Thymus (tissue), 14 donors: ENCODE measurements around the gene FAM107A. TPM values are rescaled to one million over a fixed set of nuclear protein-coding genes. Genes with fewer than 3 reads are reported as not detected.

Source experiments
- DNase-seq, 9 donors: peaks; one replicate each; pipeline ENCODE4 v3.0.0-alpha.2; 2013; ENCODE audit warnings: low spot score in 9 of 9, low read depth in 6 of 9, missing footprints in 1 of 9
- H3K27ac ChIP-seq, 2 donors: one replicate each; pipeline ENCODE4 v1.5.1; 2013; ENCODE audit warnings: control low read depth in 1 of 2, low read depth in 1 of 2, low read length in 1 of 2, mild to moderate bottlenecking in 1 of 2, moderate library complexity in 1 of 2
- H3K27me3 ChIP-seq, 2 donors: one replicate each; pipeline ENCODE4 v1.5.1; 2013; ENCODE audit warnings: low read length in 1 of 2; ENCODE audit not compliant: control insufficient read depth in 2 of 2, insufficient read depth in 1 of 2
- H3K36me3 ChIP-seq, 2 donors: one replicate each; pipeline ENCODE4 v1.5.1; 2013; ENCODE audit warnings: low read length in 1 of 2, mild to moderate bottlenecking in 1 of 2, moderate library complexity in 1 of 2; ENCODE audit not compliant: control insufficient read depth in 2 of 2, insufficient read depth in 2 of 2
- H3K4me1 ChIP-seq, 2 donors: one replicate each; pipeline ENCODE4 v1.5.1; 2013; ENCODE audit warnings: low read length in 2 of 2; ENCODE audit not compliant: control insufficient read depth in 2 of 2, insufficient read depth in 2 of 2
- H3K4me3 ChIP-seq, 2 donors: one replicate each; pipeline ENCODE4 v1.5.1; 2013; ENCODE audit warnings: low read length in 2 of 2, control low read depth in 1 of 2, mild to moderate bottlenecking in 1 of 2
- H3K9me3 ChIP-seq, 2 donors: one replicate each; pipeline ENCODE4 v1.5.1; 2013; ENCODE audit warnings: low read length in 1 of 2, mild to moderate bottlenecking in 1 of 2; ENCODE audit not compliant: control insufficient read depth in 2 of 2, insufficient read depth in 1 of 2
- WGBS: extraction: QIAGEN DNeasy Blood & Tissue Kit; methylation state at CpG from one replicate; pipeline ENCODE4 v1.1.7; 2013; 5-methylcytosine and 5-hydroxymethylcytosine counted together
- long read RNA-seq, 10 donors: transcript quantifications; one replicate each; lab custom pipeline, GENCODE V29; 2026
- polyA plus RNA-seq: library from polyadenylated mRNA; stranded (reverse); fragments of 200-250 nt; gene quantifications from one replicate; pipeline ENCODE4 v1.2.3, GENCODE V29; 2013
- total RNA-seq: library from RNA; stranded (reverse); fragments of 120-200 nt; gene quantifications from one replicate; pipeline ENCODE4 v1.2.4, GENCODE V29; 2013
- donor health status: healthy.

FAM107A gene
- 7.9 TPM for total RNA-seq
- 63.9 TPM for polyA plus RNA-seq
- long read RNA-seq, donor 1, partial matches to known transcripts, result 0 of 2 reads
- long read RNA-seq, donor 1, other reads (novel, unspliced or antisense), result 0 of 2 reads
- long read RNA-seq, donor 2, transcript FAM107A-203 (4 exons, 1,432 nt), result major isoform, 11 of 12 reads
- long read RNA-seq, donor 2, partial matches to known transcripts, result 0 of 12 reads
- long read RNA-seq, donor 2, other reads (novel, unspliced or antisense), result 0 of 12 reads
- long read RNA-seq, donor 3, transcript FAM107A-203 (4 exons, 1,432 nt), result major isoform, 9 of 11 reads
- long read RNA-seq, donor 3, partial matches to known transcripts, result 0 of 11 reads
- long read RNA-seq, donor 3, other reads (novel, unspliced or antisense), result 0 of 11 reads
- long read RNA-seq, donor 4, partial matches to known transcripts, result 8 of 12 reads
- long read RNA-seq, donor 4, other reads (novel, unspliced or antisense), result 0 of 12 reads
- long read RNA-seq, donor 5, transcript FAM107A-203 (4 exons, 1,432 nt), result major isoform, 8 of 8 reads
- long read RNA-seq, donor 5, partial matches to known transcripts, result 0 of 8 reads
- long read RNA-seq, donor 5, other reads (novel, unspliced or antisense), result 0 of 8 reads
- long read RNA-seq, donor 6, partial matches to known transcripts, result 0 of 2 reads
- long read RNA-seq, donor 6, other reads (novel, unspliced or antisense), result 0 of 2 reads
- long read RNA-seq, donor 7, transcript FAM107A-203 (4 exons, 1,432 nt), result major isoform, 5 of 5 reads
- long read RNA-seq, donor 7, partial matches to known transcripts, result 0 of 5 reads
- long read RNA-seq, donor 7, other reads (novel, unspliced or antisense), result 0 of 5 reads
- long read RNA-seq, donor 8, partial matches to known transcripts, result 0 of 4 reads
- long read RNA-seq, donor 8, other reads (novel, unspliced or antisense), result 0 of 4 reads
- long read RNA-seq, donor 9, result 0 reads
- long read RNA-seq, donor 10, transcript FAM107A-203 (4 exons, 1,432 nt), result major isoform, 8 of 8 reads
- long read RNA-seq, donor 10, partial matches to known transcripts, result 0 of 8 reads
- long read RNA-seq, donor 10, other reads (novel, unspliced or antisense), result 0 of 8 reads

GRCh38 chr3:58577269-58577821, at the start of gene FAM107A:
FAM107A (minus strand) TSS chr3:58577391; CDS start chr3:58569860, 7,531 bp downstream.
- H3K4me1 ChIP-seq, result peaks cover 2 to 18% of the 10 kb centered on the region in 2 donors
- peaks cover 0 to 22% of the 10 kb centered on the region in 2 donors for H3K27me3 ChIP-seq
- H3K36me3 ChIP-seq, result no peaks in the 10 kb centered on the region
- no peaks in the 10 kb centered on the region for H3K9me3 ChIP-seq
- H3K27ac ChIP-seq, result peak within 1 kb of the TSS in 1 of 2 donors; percentile 19
- H3K4me3 ChIP-seq, result no peak within 1 kb of the TSS
- 54% methylated on average over 12 of the region's 12 CpGs for WGBS
- no peak for DNase-seq

- 97% methylated on average over 9 of the region's 9 CpGs for WGBS
- Histone ChIP-seq H3K4me1 (peaks cover 0 to 5% of the 10 kb centered on the region in 2 donors), H3K4me3 (no peak overlapping the region), H3K27me3 (no peaks in the 10 kb centered on the region), H3K27ac (no peak overlapping the region), H3K36me3 (no peaks in the 10 kb centered on the region), H3K9me3 (no peaks in the 10 kb centered on the region)
- DNase-seq, result no peak
These were observed 48.1 kb upstream of the FAM107A start for GRCh38 chr3:58625196-58625824.

GRCh38 chr3:58624550-58624949, 47.4 kb upstream of the FAM107A start:
- no peak for DNase-seq
- Histone ChIP-seq H3K36me3 (no peaks in the 10 kb centered on the region), H3K4me1 (peaks cover 0 to 5% of the 10 kb centered on the region in 2 donors), H3K27me3 (no peaks in the 10 kb centered on the region), H3K9me3 (no peaks in the 10 kb centered on the region), H3K4me3 (no peak overlapping the region), H3K27ac (no peak overlapping the region)
- 75% methylated on average over 3 of the region's 3 CpGs for WGBS

GRCh38 chr3:58623961-58624360, 46.8 kb upstream of the FAM107A start:
- H3K36me3 ChIP-seq, result no peaks in the 10 kb centered on the region
- WGBS, result 87% methylated on average over 5 of the region's 5 CpGs
- H3K9me3 ChIP-seq, result no peaks in the 10 kb centered on the region
- H3K4me3 ChIP-seq, result no peak overlapping the region
- no peak for DNase-seq
- peaks cover 0 to under 1% of the 10 kb centered on the region in 2 donors for H3K4me1 ChIP-seq
- H3K27ac ChIP-seq, result no peak overlapping the region
- no peaks in the 10 kb centered on the region for H3K27me3 ChIP-seq

- no peak for DNase-seq
- no peak overlapping the region for H3K4me3 ChIP-seq
- 81% methylated on average over 8 of the region's 8 CpGs for WGBS
- H3K9me3 ChIP-seq, result no peaks in the 10 kb centered on the region
- no peaks in the 10 kb centered on the region for H3K27me3 ChIP-seq
- H3K4me1 ChIP-seq, result no peaks in the 10 kb centered on the region
- no peak overlapping the region for H3K27ac ChIP-seq
- H3K36me3 ChIP-seq, result no peaks in the 10 kb centered on the region
These were observed 46.3 kb upstream of the FAM107A start for GRCh38 chr3:58623478-58623877.

GRCh38 chr3:58622892-58623291, 45.7 kb upstream of the FAM107A start:
- DNase-seq, result no peak
- 95% methylated on average over 8 of the region's 8 CpGs for WGBS
- Histone ChIP-seq H3K27ac (no peak overlapping the region), H3K4me3 (no peak overlapping the region), H3K9me3 (no peaks in the 10 kb centered on the region), H3K4me1 (peaks cover 0 to 2% of the 10 kb centered on the region in 2 donors), H3K27me3 (no peaks in the 10 kb centered on the region), H3K36me3 (no peaks in the 10 kb centered on the region)

GRCh38 chr3:58622436-58622835, 45.2 kb upstream of the FAM107A start:
- DNase-seq, result no peak
- WGBS, result 95% methylated on average over 4 of the region's 4 CpGs
- Histone ChIP-seq H3K36me3 (no peaks in the 10 kb centered on the region), H3K4me1 (peaks cover 0 to 3% of the 10 kb centered on the region in 2 donors), H3K27ac (no peak overlapping the region), H3K27me3 (no peaks in the 10 kb centered on the region), H3K9me3 (no peaks in the 10 kb centered on the region), H3K4me3 (no peak overlapping the region)

- Histone ChIP-seq H3K9me3 (no peaks in the 10 kb centered on the region), H3K27ac (no peak overlapping the region), H3K4me1 (peaks cover 0 to 3% of the 10 kb centered on the region in 2 donors), H3K4me3 (no peak overlapping the region), H3K36me3 (no peaks in the 10 kb centered on the region), H3K27me3 (no peaks in the 10 kb centered on the region)
- 96% methylated on average over 6 of the region's 6 CpGs for WGBS
- no peak for DNase-seq
These were observed 44.1 kb upstream of the FAM107A start for GRCh38 chr3:58621086-58621830.
